GM19043 (cell line): ENCODE results near the gene SECISBP2.

Experiments
- ATAC-seq: cut with Tn5 transposase; IDR thresholded peaks from one replicate; pipeline ENCODE4 v1.9.1; 2021; ENCODE audit warnings: low read depth; ENCODE audit not compliant: unreplicated experiment

Gene SECISBP2

GRCh38 chr9:89380437-89381307, 62.4 kb downstream of the SECISBP2 start:
- ATAC-seq = no peak

GRCh38 chr9:89381308-89381609, 63.0 kb downstream of the SECISBP2 start:
- ATAC-seq = no peak

GRCh38 chr9:89382026-89382986, 64.0 kb downstream of the SECISBP2 start:
- no peak for ATAC-seq

GRCh38 chr9:89383030-89383720, 64.9 kb downstream of the SECISBP2 start:
- ATAC-seq = no peak

GRCh38 chr9:89383721-89384300, 65.5 kb downstream of the SECISBP2 start:
- no peak for ATAC-seq

- no peak for ATAC-seq
These were observed 66.5 kb downstream of the SECISBP2 start for GRCh38 chr9:89384783-89385182.

GRCh38 chr9:89386206-89386605, 67.9 kb downstream of the SECISBP2 start:
- ATAC-seq = no peak

- no peak for ATAC-seq
These were observed 68.5 kb downstream of the SECISBP2 start for GRCh38 chr9:89386797-89387196.

GRCh38 chr9:89387197-89387849, 69.0 kb downstream of the SECISBP2 start:
- ATAC-seq = no peak

- ATAC-seq = no peak
These were observed 70.0 kb downstream of the SECISBP2 start for GRCh38 chr9:89388084-89388867.

GRCh38 chr9:89388868-89389177, 70.5 kb downstream of the SECISBP2 start:
- ATAC-seq = no peak

GRCh38 chr9:89390068-89390555, 71.8 kb downstream of the SECISBP2 start:
- ATAC-seq = no peak

- ATAC-seq = no peak
These were observed 72.3 kb downstream of the SECISBP2 start for GRCh38 chr9:89390578-89391116.

GRCh38 chr9:89391585-89391984, 73.3 kb downstream of the SECISBP2 start:
- no peak for ATAC-seq

- ATAC-seq = no peak
These were observed 76.1 kb downstream of the SECISBP2 start for GRCh38 chr9:89394412-89394811.

GRCh38 chr9:89395931-89396710, 77.8 kb downstream of the SECISBP2 start:
- ATAC-seq = no peak

GRCh38 chr9:89397471-89397870, 79.2 kb downstream of the SECISBP2 start:
- no peak for ATAC-seq

GRCh38 chr9:89398621-89399020, 80.3 kb downstream of the SECISBP2 start:
- ATAC-seq = no peak
